ENCODE results near the gene EYS. TPM values are rescaled to one million over a fixed set of nuclear protein-coding genes. Genes with fewer than 3 reads are reported as not detected.

EYS gene
- total RNA-seq, 2 experiments from 2014 or later, result not detected

DNA sequence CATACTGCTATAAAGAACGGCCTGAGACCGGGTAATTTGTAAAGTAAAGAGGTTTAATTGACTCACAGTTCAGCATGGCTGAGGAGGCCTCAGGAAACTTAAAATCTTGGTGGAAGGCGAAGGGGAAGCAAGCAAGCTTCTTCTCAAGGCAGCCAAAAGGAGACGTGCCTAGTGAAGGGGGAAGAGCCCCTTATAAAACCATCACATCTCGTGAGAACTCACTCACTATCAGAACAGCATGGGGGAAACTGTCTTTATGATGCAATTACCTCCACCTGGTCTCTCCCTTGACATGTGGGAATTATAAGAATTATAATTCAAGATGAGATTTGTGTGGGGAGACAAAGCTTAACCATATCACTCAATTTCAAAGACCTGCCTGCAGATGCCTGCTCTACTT is 447.0 kb downstream of the EYS start:
- Mint-ChIP-seq H3K36me3 (ENCODE audit: low read depth) (no peaks in the 10 kb centered on the region), H3K27me3 (no peaks in the 10 kb centered on the region), H3K4me3 (no peak overlapping the region), H3K9me3 (peaks cover 2% of the 10 kb centered on the region), H3K4me1 (ENCODE audit: low read depth) (no peaks in the 10 kb centered on the region), H3K27ac (no peak overlapping the region)
- no peaks in the 10 kb centered on the region for H3K4me1 ChIP-seq (ENCODE audit: insufficient read depth, low read length)
- ChIA-PET POLR2A (no interaction called here), CTCF (no interaction called here)
- ATAC-seq (ENCODE audit: poor library complexity) (no peak), DNase-seq (no peak)
- intact Hi-C loops (cut with DNase I, micrococcal nuclease), result no loop called here
- no peaks in the 10 kb centered on the region for H3K27me3 ChIP-seq (ENCODE audit: control insufficient read depth in 1 of 2, insufficient read depth in 2 of 2, low read length in 2 of 2)
- peaks cover 0 to 6% of the 10 kb centered on the region in 2 experiments for H3K9me3 ChIP-seq (ENCODE audit: control insufficient read depth in 1 of 2, insufficient read depth in 1 of 2, low read length in 2 of 2)
- no peak overlapping the region for H3K27ac ChIP-seq (ENCODE audit: low read depth in 1 of 2, low read length in 2 of 2)
- H3K36me3 ChIP-seq (ENCODE audit: insufficient read depth, low read length), result no peaks in the 10 kb centered on the region
- no peak overlapping the region for H3K4me3 ChIP-seq (ENCODE audit: low read length)
- TF ChIP-seq, protein P1, sequence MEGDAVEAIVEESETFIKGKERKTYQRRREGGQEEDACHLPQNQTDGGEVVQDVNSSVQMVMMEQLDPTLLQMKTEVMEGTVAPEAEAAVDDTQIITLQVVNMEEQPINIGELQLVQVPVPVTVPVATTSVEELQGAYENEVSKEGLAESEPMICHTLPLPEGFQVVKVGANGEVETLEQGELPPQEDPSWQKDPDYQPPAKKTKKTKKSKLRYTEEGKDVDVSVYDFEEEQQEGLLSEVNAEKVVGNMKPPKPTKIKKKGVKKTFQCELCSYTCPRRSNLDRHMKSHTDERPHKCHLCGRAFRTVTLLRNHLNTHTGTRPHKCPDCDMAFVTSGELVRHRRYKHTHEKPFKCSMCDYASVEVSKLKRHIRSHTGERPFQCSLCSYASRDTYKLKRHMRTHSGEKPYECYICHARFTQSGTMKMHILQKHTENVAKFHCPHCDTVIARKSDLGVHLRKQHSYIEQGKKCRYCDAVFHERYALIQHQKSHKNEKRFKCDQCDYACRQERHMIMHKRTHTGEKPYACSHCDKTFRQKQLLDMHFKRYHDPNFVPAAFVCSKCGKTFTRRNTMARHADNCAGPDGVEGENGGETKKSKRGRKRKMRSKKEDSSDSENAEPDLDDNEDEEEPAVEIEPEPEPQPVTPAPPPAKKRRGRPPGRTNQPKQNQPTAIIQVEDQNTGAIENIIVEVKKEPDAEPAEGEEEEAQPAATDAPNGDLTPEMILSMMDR (IDR thresholded peaks at IDR 0.05), result no peak

GRCh38 chr6:65259059-65259458 is 448.0 kb downstream of the EYS start:
- DNase-seq, result no peak
- no peaks in the 10 kb centered on the region for H3K27me3 Mint-ChIP-seq
- H3K36me3 Mint-ChIP-seq (ENCODE audit: low read depth), result no peaks in the 10 kb centered on the region
- H3K27me3 ChIP-seq (ENCODE audit: control insufficient read depth in 1 of 2, insufficient read depth in 2 of 2, low read length in 2 of 2), result no peaks in the 10 kb centered on the region
- TF ChIP-seq, protein P1 (IDR thresholded peaks at IDR 0.05), result no peak
- peaks cover 2% of the 10 kb centered on the region for H3K9me3 Mint-ChIP-seq
- intact Hi-C loops (cut with DNase I, micrococcal nuclease), result no loop called here
- ChIA-PET POLR2A (no interaction called here), CTCF (no interaction called here)
- no peak for ATAC-seq (ENCODE audit: poor library complexity)
- peaks cover 0 to 8% of the 10 kb centered on the region in 2 experiments for H3K9me3 ChIP-seq (ENCODE audit: control insufficient read depth in 1 of 2, insufficient read depth in 1 of 2, low read length in 2 of 2)
- no peak overlapping the region for H3K27ac Mint-ChIP-seq
- no peak overlapping the region for H3K4me3 ChIP-seq (ENCODE audit: low read length)
- no peaks in the 10 kb centered on the region for H3K4me1 Mint-ChIP-seq (ENCODE audit: low read depth)
- H3K36me3 ChIP-seq (ENCODE audit: insufficient read depth, low read length), result no peaks in the 10 kb centered on the region
- no peak overlapping the region for H3K4me3 Mint-ChIP-seq
- H3K27ac ChIP-seq (ENCODE audit: low read depth in 1 of 2, low read length in 2 of 2), result no peak overlapping the region
- H3K4me1 ChIP-seq (ENCODE audit: insufficient read depth, low read length), result no peaks in the 10 kb centered on the region

- DNase-seq, result no peak
- CTCF ChIA-PET, result no interaction called here
These were observed 454.0 kb downstream of the EYS start for GRCh38 chr6:65253041-65253440.

More at GRCh38 chr6:65253041-65253440, 454.0 kb downstream of the EYS start:
- H3K27ac Mint-ChIP-seq, result no peak overlapping the region
- no peaks in the 10 kb centered on the region for H3K4me1 ChIP-seq (ENCODE audit: insufficient read depth, low read length)
- peaks cover 0 to 8% of the 10 kb centered on the region in 2 experiments for H3K9me3 ChIP-seq (ENCODE audit: control insufficient read depth in 1 of 2, insufficient read depth in 1 of 2, low read length in 2 of 2)
- peaks cover 2% of the 10 kb centered on the region for H3K9me3 Mint-ChIP-seq
- no peak overlapping the region for H3K4me3 Mint-ChIP-seq
- no peaks in the 10 kb centered on the region for H3K36me3 ChIP-seq (ENCODE audit: insufficient read depth, low read length)
- no peaks in the 10 kb centered on the region for H3K36me3 Mint-ChIP-seq (ENCODE audit: low read depth)
- ATAC-seq (ENCODE audit: poor library complexity), result no peak
- no peak overlapping the region for H3K27ac ChIP-seq (ENCODE audit: low read depth in 1 of 2, low read length in 2 of 2)
- no peaks in the 10 kb centered on the region for H3K27me3 Mint-ChIP-seq
- TF ChIP-seq, protein P1 (IDR thresholded peaks at IDR 0.05), result no peak
- intact Hi-C loops (cut with DNase I, micrococcal nuclease), result no loop called here
- POLR2A ChIA-PET, result no interaction called here
- H3K27me3 ChIP-seq (ENCODE audit: control insufficient read depth in 1 of 2, insufficient read depth in 2 of 2, low read length in 2 of 2), result no peaks in the 10 kb centered on the region
- H3K4me1 Mint-ChIP-seq (ENCODE audit: low read depth), result no peaks in the 10 kb centered on the region
- no peak overlapping the region for H3K4me3 ChIP-seq (ENCODE audit: low read length)
